Measurements from ENCODE around the gene RYR2. TPM values are rescaled to one million over a fixed set of nuclear protein-coding genes. Genes with fewer than 3 reads are reported as not detected.

The RYR2 gene
- total RNA-seq, 1 donor, result not detected

GRCh38 chr1:237244778-237245177 is 202.8 kb downstream of the RYR2 start:
- DNase-seq (ENCODE audit: low read depth), result no peak
- no peak for TF ChIP-seq CTCF (IDR thresholded peaks at IDR 0.05; ENCODE audit: insufficient read depth, low read length)
- H3K4me3 ChIP-seq (ENCODE audit: low read depth, low read length), result no peak overlapping the region

DNA sequence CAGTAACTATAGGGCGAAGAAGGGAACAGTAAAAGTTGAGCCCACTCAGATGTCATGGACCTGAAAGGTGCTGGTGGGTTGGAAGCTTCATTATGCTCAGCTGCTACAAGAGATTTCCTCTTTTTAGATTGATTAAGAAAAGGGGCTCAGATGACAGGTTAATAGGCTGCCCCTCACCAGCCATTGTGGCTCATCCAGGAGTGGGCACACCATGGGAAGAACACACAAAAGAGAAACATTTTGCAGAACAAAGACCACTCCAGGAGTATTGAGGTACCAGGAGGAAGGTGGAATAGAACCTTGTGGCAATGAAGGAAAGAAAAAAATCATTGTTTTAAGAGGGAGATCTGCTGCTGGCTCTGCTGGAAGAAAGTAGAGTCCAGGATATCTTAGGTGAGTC is 205.5 kb downstream of the RYR2 start:
- no peak for TF ChIP-seq CTCF (IDR thresholded peaks at IDR 0.05; ENCODE audit: insufficient read depth, low read length)
- DNase-seq (ENCODE audit: low read depth), result no peak
- no peak overlapping the region for H3K4me3 ChIP-seq (ENCODE audit: low read depth, low read length)

DNA sequence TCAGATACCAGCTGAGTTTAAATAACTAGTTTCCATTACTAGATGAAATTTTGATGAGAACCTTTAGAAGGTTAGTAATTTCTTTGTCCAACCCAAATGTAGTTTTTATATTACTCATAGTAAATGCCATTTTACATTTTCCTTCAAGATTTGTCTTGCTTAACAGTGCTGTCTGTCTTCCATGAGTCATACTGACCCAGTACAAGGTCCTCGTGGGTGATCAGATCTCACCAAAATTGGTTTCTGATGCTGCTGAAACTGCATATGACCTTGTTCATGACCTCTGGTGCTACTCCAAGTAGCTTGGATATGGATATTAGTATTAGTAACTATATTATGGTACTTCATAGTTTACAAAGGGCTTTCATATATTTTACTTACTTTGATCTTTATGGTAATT is 207.1 kb downstream of the RYR2 start:
- no peak for TF ChIP-seq CTCF (IDR thresholded peaks at IDR 0.05; ENCODE audit: insufficient read depth, low read length)
- no peak overlapping the region for H3K4me3 ChIP-seq (ENCODE audit: low read depth, low read length)
- DNase-seq (ENCODE audit: low read depth), result no peak

DNA sequence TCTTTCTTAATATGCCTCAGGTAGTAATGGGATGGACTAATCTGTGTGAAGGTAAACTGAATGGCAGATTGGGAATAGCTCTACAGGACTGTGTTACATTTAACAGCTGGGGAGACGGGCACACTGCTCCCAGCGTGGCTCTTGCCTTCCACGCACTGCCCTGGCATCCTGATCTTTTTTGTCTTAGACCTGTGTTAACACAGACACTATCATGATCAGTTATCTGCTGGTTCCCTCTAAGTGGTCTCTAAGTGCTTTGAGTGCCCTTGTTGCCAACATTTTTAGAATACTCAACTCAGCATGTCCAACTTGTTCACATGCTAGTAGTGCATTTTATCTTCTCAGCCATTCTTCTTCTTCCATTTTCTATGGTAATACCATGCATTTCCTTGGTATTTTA is 208.1 kb downstream of the RYR2 start:
- H3K4me3 ChIP-seq (ENCODE audit: low read depth, low read length), result no peak overlapping the region
- TF ChIP-seq CTCF (IDR thresholded peaks at IDR 0.05; ENCODE audit: insufficient read depth, low read length), result no peak
- no peak for DNase-seq (ENCODE audit: low read depth)

GRCh38 chr1:237255071-237255470 is 213.1 kb downstream of the RYR2 start:
- no peak for TF ChIP-seq CTCF (IDR thresholded peaks at IDR 0.05; ENCODE audit: insufficient read depth, low read length)
- H3K4me3 ChIP-seq (ENCODE audit: low read depth, low read length), result no peak overlapping the region

DNA sequence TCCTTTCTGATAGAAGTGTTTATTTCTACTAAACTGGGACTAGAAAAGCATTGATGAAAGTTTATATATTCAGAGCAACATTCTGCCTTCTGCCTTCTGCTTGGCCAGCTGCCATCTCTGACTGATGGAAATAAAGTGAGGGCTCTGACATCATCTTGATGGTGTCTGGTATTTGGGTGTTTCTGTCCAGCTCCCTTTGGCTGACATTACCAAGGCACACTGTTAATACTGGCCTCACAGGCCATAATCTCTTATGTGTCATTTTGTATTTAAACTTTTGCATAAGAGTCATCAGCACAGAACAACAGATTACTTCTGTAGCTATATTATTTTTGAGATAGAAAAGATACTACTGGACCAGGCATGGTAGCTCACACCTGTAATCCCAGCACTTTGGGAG is 216.9 kb downstream of the RYR2 start:
- no peak for TF ChIP-seq CTCF (IDR thresholded peaks at IDR 0.05; ENCODE audit: insufficient read depth, low read length)
- no peak for DNase-seq (ENCODE audit: low read depth)
- no peak overlapping the region for H3K4me3 ChIP-seq (ENCODE audit: low read depth, low read length)

More at GRCh38 chr1:237255071-237255470, 213.1 kb downstream of the RYR2 start:
- DNase-seq (ENCODE audit: low read depth), result no peak

DNA sequence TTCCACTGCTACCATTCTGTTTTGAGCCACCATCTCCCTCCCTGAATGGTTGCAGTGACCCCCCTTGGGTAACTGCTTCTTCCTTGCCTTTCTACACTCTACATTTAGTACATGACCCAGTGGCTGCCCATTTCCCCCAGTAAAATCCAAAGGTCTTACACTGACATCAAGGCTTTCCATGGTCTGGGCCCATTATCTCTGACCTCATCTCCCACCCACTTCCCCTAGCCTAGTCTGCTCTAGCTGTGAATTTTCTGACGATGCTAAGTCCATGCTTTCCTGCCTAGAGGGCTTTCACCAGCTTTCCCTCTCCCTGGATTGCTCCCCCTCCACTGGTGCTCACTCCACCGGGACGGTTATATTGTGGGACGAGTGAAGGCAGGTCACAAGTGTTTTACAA is 219.2 kb downstream of the RYR2 start:
- TF ChIP-seq CTCF (IDR thresholded peaks at IDR 0.05; ENCODE audit: insufficient read depth, low read length), result no peak
- no peak for DNase-seq (ENCODE audit: low read depth)
- H3K4me3 ChIP-seq (ENCODE audit: low read depth, low read length), result no peak overlapping the region

Measured in fibroblast of the aortic adventitia (primary cell).